Choroid plexus epithelial cell (primary cell): ENCODE results near the gene BPGM.

Experiments
- DNase-seq: peaks from one replicate; pipeline ENCODE4 v3.0.0-alpha.2; 2010; ENCODE audit warnings: low read depth
- H3K4me3 ChIP-seq: 2 replicates; pipeline ENCODE4 v1.5.1; 2011; ENCODE audit warnings: low read depth, mild to moderate bottlenecking, control low read depth, low read length, moderate library complexity
- CTCF ChIP-seq: conservative IDR thresholded peaks from 2 replicates; pipeline ENCODE4 v1.5.1; 2011; ENCODE audit warnings: low read depth, mild to moderate bottlenecking, control low read depth, inconsistent platforms, low read length, moderate library complexity

The BPGM gene

DNA sequence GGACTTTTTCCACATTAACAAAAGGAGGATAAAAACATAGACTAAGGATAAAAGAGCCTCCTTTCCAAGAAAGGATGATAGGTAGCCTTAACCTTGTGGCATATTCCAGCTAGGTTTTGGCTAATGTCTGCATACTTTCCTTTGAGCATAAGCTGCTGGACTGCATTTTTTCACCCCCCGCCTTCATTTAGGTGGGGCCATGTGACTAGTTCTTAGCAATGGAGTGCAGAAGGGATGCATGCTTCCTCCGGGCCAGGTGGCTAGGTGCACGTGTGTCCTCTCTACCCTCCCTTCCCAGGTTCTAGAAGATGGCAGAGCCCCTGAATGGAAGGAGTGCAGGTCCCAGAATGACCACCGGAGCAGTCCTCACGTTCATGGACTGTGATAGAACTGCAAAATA lies 59.8 kb downstream of the BPGM start:
- DNase-seq = no peak
- no peak for TF ChIP-seq CTCF
- H3K4me3 ChIP-seq = no peak overlapping the region

DNA sequence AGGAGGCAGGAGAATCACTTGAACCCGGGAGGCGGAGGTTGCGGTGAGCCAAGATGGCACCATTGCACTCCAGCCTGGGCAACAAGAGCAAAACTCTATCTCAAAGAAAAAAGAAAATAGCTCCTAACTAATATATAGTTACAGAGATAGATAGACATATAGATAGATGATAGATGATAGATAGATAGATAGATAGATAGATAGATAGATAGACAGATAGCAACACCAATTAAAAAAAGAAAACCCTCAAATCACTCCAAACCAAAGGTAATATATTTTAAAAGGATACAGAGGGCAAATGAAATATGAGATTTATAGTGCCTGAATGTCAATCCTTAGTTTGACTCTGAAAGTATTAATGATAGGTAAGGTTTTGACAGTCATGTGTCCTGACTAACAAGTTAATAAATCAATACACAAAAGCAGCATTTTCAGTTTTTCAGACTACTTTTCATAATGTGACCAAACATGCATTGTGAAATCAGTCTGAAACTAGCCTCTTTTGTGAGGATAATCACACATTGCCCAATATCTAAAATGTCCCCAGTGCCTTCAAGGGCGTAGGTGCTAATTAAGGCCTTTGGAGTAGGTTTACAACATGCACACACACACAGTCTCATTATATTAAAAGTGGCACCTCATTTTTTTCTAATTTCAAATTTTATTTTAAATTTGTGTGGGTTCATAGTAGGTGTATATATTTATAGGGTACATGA lies 61.2 kb downstream of the BPGM start:
- no peak for TF ChIP-seq CTCF
- DNase-seq = no peak
- H3K4me3 ChIP-seq = no peak overlapping the region

GRCh38 chr7:134708692-134709091 lies 62.0 kb downstream of the BPGM start:
- DNase-seq = no peak
- H3K4me3 ChIP-seq = no peak overlapping the region
- TF ChIP-seq CTCF = no peak

- no peak for DNase-seq
- TF ChIP-seq CTCF = no peak
Measured at GRCh38 chr7:134709197-134709596, 62.5 kb downstream of the BPGM start.

DNA sequence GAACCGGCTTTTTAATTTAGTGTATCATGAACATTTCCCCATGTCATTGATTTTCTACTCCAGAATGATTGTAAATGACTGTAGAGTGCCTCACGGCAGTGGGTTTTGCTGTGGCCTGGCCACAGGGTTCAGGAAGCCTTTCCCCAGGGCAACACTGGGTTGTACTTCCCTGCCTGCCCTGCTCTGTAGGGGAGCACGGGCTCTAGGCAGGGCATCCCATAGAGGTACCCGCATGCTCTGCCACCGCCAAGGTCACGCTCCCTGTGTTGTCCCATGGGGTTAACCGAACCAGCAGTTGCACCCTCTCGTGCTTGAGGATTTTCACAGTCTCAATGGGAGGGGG lies 63.8 kb downstream of the BPGM start:
- DNase-seq = no peak
- TF ChIP-seq CTCF = no peak
- no peak overlapping the region for H3K4me3 ChIP-seq

More at GRCh38 chr7:134709197-134709596, 62.5 kb downstream of the BPGM start:
- no peak overlapping the region for H3K4me3 ChIP-seq

DNA sequence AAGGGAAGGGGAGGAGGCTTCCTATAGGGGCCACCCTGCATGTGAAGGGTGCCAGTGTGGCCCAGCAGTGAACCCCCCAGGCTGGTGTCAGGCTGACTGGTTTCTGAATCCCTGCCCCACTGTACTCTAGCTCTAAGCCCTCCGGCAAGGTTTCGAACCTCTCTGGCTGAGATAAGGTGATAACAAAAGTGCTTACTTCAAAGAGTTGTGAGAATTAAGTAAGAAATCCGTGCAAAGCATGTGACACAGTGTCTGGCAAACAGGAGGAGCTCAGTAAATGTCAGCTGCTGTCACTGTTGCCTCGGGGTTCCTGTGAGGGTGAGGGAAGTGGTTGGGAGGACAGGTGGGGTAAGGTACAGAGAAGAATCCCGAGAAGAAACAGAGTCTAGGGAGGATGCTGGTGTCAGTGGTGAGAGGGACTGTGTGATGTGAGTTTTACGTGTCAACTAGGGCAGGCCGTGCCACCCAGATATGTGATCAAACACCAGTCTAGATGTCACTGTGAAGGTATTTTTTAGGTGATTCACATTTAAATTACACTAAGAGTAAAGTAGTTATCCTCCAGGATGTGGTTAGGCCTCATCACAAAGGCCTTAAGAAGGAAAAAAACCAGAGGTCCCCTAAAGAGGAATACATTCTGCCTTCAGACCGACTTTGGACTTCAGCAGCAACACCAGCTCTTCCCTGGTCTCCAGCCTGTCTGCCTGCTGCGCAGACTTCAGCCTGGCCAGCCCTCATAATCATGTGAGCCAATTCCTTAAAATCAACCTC lies 64.4 kb downstream of the BPGM start:
- no peak overlapping the region for H3K4me3 ChIP-seq
- no peak for DNase-seq
- TF ChIP-seq CTCF = no peak

DNA sequence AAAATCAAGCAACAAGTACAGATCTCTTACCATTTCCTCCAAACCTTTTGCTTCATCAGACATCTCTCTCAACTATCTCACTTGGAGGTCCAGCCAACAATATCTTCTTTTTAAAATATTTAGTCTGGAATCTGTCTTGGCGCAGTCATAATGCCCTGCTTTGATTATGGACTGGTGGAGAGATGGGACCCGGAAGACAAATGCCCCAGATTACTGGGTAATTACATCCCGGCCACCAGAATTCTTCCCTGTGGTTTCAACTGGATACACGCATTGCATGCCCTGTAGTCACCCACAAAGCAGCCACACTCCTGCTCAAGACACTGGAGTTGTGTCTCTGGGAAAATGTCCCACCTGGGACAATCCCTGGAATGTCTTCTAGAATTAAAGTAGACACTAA lies 65.5 kb downstream of the BPGM start:
- no peak overlapping the region for H3K4me3 ChIP-seq
- TF ChIP-seq CTCF = no peak
- DNase-seq = no peak
